Kidney (tissue), 14 donors: ENCODE results near the gene GFI1. TPM values are rescaled to one million over a fixed set of nuclear protein-coding genes. Genes with fewer than 3 reads are reported as not detected.

Source experiments
- DNase-seq, 5 donors: peaks; one replicate each; pipeline ENCODE4 v3.0.0-alpha.2; 2013 to 2020
- FAIRE-seq: peaks from 2 replicates; lab custom pipeline; 2012; peaks lifted over from hg19 to GRCh38; lab: Jason Lieb, UNC
- H3K27ac ChIP-seq, 2 donors: one replicate each; pipeline ENCODE4 v1.7.0; 2013; ENCODE audit warnings: low read depth in 2 of 2, low read length in 2 of 2, inconsistent platforms in 1 of 2
- H3K27me3 ChIP-seq: one replicate; pipeline ENCODE4 v1.7.1; 2013; ENCODE audit warnings: low read length, inconsistent platforms; ENCODE audit not compliant: control insufficient read depth, insufficient read depth
- H3K36me3 ChIP-seq, 3 donors: one replicate each; pipeline versions ENCODE4 v1.7.0 to v1.7.1; 2013; ENCODE audit warnings: low read length in 3 of 3, control low read depth in 1 of 3, inconsistent platforms in 1 of 3; ENCODE audit not compliant: insufficient read depth in 3 of 3, control insufficient read depth in 2 of 3
- H3K4me1 ChIP-seq, 3 donors: one replicate each; pipeline versions ENCODE4 v1.7.0 to v1.7.1; 2013; ENCODE audit warnings: low read length in 3 of 3, inconsistent platforms in 1 of 3, low read depth in 1 of 3; ENCODE audit not compliant: control insufficient read depth in 2 of 3, insufficient read depth in 2 of 3
- H3K4me3 ChIP-seq, 3 donors: one replicate each; pipeline versions ENCODE4 v1.7.0 to v1.8.1; 2013; ENCODE audit warnings: low read length in 3 of 3, control low read depth in 1 of 3, inconsistent platforms in 1 of 3
- H3K9ac ChIP-seq, 3 donors: one replicate each; pipeline versions ENCODE4 v1.7.0 to v1.7.1; 2013; ENCODE audit warnings: low read length in 3 of 3, control low read depth in 1 of 3, inconsistent platforms in 1 of 3
- H3K9me3 ChIP-seq, 3 donors: one replicate each; pipeline versions ENCODE4 v1.7.0 to v1.7.1; 2013; ENCODE audit warnings: low read length in 3 of 3, control low read depth in 1 of 3, inconsistent platforms in 1 of 3; ENCODE audit not compliant: control insufficient read depth in 2 of 3, insufficient read depth in 1 of 3
- intact Hi-C: fragments of 100-400 bp; cut with DNase I; formaldehyde crosslinking; loops from one replicate; pipeline ENCODE4 v1.11.1; 2022
- polyA plus RNA-seq: library from polyadenylated mRNA; stranded (reverse); fragments of 350-450 nt; fragmentation: Illumina TruSeq; extraction: RNeasy Lipid Tissue Mini Kit (QIAGEN cat#74804); gene quantifications from one replicate; pipeline ENCODE4 v1.2.3, GENCODE V29; 2014; ENCODE audit warnings: low read depth, low replicate concordance; ENCODE audit not compliant: insufficient read depth
- total RNA-seq: library from RNA; stranded (reverse); fragmentation: NEBNext Ultra II Directional; extraction: Animal tissue kit (Norgen Biotek cat#: 25700); gene quantifications from one replicate; pipeline ENCODE4 v1.2.1, GENCODE V29; 2021
- TF ChIP-seq, protein P1 (sequence below): IDR thresholded peaks from 3 replicates; pipeline ENCODE4 v1.5.1; 2012; ENCODE audit warnings: mild to moderate bottlenecking, moderate library complexity, borderline replicate concordance; ENCODE audit not compliant: insufficient read depth; ENCODE audit errors: extremely low read depth
- donor health status: control.
- donor health status: control.
- donor health status: control.
- donor health status: control.
- donor health status: control.
- donor health status: DM: yes; HTN: yes; CAD: no.
- donor health status: Normal renal cell carcinoma (clear cell type).

Gene GFI1
- total and polyA plus RNA-seq, 2 donors from 2014 or later: 0.17 to 3.8 TPM

DNA sequence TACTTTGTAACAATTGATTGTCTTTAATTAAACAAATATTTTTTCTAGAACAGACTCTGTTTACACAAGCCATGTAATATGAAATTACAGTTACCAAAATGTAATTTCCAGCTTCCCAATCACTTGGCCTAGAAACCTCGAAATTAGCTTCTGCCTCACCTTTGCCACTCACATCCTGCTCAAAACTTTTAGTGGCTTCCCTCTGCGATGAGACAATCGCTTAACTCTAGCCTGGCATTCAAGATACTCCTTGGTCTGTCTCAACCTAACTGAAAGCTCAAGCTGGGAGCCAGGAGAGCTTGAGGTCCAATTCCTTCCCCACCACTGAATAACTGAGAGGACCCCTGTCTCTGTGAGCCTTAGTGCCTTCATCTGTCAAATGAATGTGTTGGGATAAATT, 42.8 kb downstream of the GFI1 start:
- Histone ChIP-seq H3K4me1 (no peaks in the 10 kb centered on the region), H3K9me3 (no peaks in the 10 kb centered on the region), H3K9ac (no peak overlapping the region), H3K27ac (no peak overlapping the region), H3K4me3 (no peak overlapping the region), H3K36me3 (no peaks in the 10 kb centered on the region), H3K27me3 (no peaks in the 10 kb centered on the region)
- no peak for DNase-seq
- no peak for FAIRE-seq
- TF ChIP-seq, protein P1, sequence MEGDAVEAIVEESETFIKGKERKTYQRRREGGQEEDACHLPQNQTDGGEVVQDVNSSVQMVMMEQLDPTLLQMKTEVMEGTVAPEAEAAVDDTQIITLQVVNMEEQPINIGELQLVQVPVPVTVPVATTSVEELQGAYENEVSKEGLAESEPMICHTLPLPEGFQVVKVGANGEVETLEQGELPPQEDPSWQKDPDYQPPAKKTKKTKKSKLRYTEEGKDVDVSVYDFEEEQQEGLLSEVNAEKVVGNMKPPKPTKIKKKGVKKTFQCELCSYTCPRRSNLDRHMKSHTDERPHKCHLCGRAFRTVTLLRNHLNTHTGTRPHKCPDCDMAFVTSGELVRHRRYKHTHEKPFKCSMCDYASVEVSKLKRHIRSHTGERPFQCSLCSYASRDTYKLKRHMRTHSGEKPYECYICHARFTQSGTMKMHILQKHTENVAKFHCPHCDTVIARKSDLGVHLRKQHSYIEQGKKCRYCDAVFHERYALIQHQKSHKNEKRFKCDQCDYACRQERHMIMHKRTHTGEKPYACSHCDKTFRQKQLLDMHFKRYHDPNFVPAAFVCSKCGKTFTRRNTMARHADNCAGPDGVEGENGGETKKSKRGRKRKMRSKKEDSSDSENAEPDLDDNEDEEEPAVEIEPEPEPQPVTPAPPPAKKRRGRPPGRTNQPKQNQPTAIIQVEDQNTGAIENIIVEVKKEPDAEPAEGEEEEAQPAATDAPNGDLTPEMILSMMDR: no peak
- intact Hi-C loops: no loop called here

DNA sequence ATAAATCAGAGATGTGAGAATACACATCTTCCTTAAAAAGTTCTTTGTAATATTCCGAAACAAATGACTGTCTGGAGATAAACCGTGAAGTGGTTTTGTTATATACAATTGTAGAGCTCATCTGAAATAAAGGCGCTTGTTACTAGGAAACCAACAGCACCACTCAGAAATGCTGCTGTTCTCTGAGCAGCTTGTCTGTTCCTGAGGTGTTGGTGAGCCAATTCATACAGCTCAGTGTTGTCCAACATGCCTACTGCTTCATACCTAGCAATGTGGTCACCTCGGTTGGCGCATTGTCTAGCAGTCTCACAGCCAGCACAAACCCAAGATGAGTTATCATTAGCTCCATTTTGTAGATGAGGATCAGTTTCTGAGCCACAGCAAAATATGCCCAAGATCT, 44.4 kb downstream of the GFI1 start:
- Histone ChIP-seq H3K4me3 (no peak overlapping the region), H3K27me3 (no peaks in the 10 kb centered on the region), H3K36me3 (no peaks in the 10 kb centered on the region), H3K27ac (no peak overlapping the region), H3K9me3 (no peaks in the 10 kb centered on the region), H3K9ac (no peak overlapping the region), H3K4me1 (no peaks in the 10 kb centered on the region)
- DNase-seq: no peak
- no peak for FAIRE-seq
- TF ChIP-seq, protein P1: no peak
- intact Hi-C loops: no loop called here

DNA sequence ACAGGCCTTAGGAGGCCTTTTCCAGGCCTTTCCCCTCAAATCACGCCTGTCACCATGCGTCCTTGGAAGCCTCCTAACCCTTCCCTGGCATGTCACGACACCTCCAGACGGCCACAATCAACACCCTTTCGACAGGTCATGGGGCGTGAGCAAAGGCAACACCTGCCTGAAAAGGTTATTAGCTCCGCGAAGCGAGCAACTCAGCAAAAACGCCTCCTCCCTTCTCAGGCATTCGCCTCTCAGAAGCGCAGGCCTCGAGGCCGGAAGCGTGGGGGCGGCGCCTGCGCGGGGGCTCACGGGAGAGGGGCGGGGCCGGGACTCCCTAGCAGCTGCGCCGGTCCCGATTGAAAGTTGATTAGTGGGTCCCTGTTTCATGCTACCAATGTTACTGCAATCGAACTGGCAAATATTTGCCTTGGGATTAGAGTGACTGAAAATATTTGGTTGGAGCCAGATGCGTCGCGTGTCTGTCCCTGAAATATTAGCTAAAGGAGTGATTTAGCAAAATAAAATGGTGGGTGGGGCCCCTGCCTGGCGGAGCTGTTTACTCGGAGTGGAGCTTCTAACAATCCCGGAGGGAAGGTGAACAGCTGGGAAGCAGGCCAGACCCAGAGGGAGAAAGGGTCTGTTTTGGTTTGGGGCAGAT, 44.9 kb downstream of the GFI1 start:
- Histone ChIP-seq H3K4me3 (no peak overlapping the region), H3K36me3 (no peaks in the 10 kb centered on the region), H3K9ac (no peak overlapping the region), H3K4me1 (no peaks in the 10 kb centered on the region), H3K9me3 (no peaks in the 10 kb centered on the region), H3K27me3 (no peaks in the 10 kb centered on the region), H3K27ac (no peak overlapping the region)
- TF ChIP-seq, protein P1: no peak
- DNase-seq: peak in 1 of 5 donors; percentile 29
- no peak for FAIRE-seq
- intact Hi-C loops: no loop called here

DNA sequence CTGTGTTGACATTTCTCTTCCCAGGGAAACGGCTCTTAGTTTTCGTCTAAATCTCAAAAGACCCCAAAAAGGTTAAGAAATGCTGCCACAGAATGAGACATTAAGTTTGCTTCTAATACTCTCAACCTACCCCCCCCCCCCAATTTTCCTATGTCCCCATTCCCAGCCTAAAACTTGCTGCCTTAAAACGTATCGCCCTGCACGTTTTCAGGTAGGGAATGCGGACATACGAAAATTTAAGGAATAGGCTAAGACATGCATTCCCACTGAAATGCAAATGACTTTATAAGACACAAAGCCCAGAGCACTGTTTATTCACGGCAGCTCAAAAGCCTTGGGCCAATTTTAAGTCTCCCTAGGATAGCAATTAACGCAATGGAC, 45.4 kb downstream of the GFI1 start:
- Histone ChIP-seq H3K9me3 (no peaks in the 10 kb centered on the region), H3K36me3 (no peaks in the 10 kb centered on the region), H3K9ac (no peak overlapping the region), H3K27ac (no peak overlapping the region), H3K4me1 (no peaks in the 10 kb centered on the region), H3K4me3 (no peak overlapping the region), H3K27me3 (no peaks in the 10 kb centered on the region)
- DNase-seq (no peak), FAIRE-seq (no peak)
- TF ChIP-seq, protein P1: no peak
- intact Hi-C loops: no loop called here
